UCSD-AML1 (cell line): ENCODE data around the gene NXN.
"Not testable (repeated sequence)": the region's sequence is repeated elsewhere in the genome, so short reads cannot be mapped to it uniquely, and the experiment has no call there.

ENCODE experiments used
- DNase-seq: peaks from one replicate; lab custom pipeline; 2025; ENCODE audit not compliant: unreplicated experiment; lab: John Stamatoyannopoulos, UW

Gene NXN

DNA sequence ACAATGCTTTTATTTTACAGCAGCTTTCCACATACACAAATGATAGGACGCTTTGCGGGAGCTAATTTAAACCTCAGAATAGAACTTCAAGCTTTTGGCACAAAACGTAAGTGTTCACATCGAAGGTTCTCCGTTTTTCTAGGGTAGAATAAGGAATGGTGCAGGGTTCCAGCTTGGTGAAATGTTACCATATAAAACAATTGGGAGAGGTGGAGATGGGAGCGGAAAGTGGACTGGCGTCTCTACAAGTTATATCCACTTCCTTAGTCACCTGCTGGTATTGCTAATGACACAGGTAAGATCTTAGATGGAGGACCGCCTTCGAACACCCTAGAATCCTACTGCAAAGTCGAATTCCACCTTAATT lies 1.7 kb upstream of the NXN start:
- no peak for DNase-seq

DNA sequence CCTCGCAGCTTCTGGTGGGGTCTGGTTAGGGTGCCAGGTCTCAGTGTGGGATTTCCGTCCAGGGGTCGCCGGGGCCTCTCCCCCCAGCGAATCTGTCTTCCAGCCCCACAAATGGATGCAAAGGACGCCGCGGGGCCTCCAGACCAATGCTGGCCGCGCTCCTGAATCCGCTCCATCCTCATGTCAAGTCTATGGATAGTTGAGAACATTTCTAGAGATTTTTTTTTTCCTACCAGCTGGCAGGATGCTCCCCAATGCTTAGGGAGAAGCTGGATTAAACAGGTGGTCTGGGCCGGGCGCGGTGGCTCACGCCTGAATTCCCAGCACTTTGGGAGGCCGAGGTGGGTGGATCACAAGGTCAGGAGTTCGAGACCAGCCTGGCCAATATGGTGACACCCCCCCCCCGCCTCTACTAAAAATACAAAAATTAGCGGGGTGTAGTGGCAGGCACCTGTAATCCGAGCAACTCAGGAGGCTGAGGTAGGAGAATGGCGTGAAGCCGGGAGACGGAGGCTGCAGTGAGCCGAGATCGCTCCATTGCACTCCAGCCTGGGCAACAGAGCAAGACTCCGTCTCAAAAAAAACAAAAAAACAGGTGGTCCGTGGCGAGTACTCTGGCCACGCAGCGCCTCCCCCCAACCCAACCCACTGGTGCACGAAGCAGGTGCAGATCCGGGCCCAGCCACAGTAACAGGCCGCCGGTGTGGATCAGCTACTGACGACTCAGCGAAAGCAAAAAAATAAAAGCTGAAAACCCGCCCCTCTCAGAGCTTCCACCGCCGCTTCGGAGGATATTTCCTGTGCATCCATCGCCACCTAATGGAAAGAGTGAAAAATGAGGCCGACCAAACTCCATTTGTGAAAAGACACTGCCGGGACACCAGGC lies 1.1 kb upstream of the NXN start:
- peak; percentile 67 for DNase-seq

- DNase-seq, result no peak
Observed at GRCh38 chr17:979212-979538, 401 bp downstream of the NXN start.

GRCh38 chr17:978103-979093 lies 1.2 kb downstream of the NXN start:
- DNase-seq, result no peak

DNA sequence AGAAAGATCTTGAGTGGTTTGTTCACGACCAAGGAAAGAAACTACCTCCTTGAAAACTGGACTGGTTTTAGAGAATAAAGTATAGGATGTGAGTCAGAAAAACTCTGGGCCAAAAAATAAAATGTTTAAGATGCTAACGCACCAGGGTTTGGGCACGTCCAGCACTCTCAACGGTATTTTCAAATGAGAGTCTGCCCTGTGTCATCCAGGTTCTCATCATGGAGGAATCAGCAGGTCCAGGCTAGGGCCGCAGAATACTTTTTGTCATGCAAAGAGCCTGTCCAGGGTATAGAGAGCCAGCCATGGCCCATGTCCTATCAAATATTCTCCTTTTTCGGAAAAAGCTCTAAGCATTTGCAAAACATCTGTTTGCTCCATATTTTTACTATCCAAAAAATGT lies 2.4 kb downstream of the NXN start:
- no peak for DNase-seq

- no peak for DNase-seq
Observed at GRCh38 chr17:976312-976711, 3.3 kb downstream of the NXN start.

DNA sequence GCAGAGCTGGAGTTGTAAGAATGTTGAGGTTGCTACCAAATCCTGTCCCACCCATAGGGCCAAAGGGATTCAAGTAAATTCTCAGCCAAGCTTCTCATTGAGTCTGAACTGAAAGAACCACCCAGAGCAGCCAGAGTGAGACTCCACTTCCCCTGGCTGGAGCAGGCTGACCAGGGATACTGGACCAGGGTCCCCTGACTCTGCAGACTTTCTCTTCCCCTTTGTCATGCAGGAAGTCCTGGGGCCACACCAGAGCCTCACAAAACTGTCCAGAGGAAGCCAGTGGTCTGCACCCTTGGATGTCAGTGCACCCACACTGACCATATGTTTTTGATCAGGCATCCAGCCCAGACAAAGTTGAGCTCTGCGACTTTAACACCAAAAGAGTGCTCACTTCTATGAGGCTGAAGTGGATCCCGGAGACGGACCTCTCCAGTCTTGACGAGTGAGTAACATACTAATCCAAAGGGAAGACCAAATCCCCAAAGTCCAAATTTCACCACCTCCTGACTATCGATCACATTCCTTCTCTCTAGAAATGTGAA lies 4.1 kb downstream of the NXN start:
- no peak for DNase-seq

GRCh38 chr17:974778-975177 lies 4.8 kb downstream of the NXN start:
- DNase-seq, result not testable (repeated sequence)

- DNase-seq, result no peak
Observed at GRCh38 chr17:973053-973452, 6.5 kb downstream of the NXN start.

DNA sequence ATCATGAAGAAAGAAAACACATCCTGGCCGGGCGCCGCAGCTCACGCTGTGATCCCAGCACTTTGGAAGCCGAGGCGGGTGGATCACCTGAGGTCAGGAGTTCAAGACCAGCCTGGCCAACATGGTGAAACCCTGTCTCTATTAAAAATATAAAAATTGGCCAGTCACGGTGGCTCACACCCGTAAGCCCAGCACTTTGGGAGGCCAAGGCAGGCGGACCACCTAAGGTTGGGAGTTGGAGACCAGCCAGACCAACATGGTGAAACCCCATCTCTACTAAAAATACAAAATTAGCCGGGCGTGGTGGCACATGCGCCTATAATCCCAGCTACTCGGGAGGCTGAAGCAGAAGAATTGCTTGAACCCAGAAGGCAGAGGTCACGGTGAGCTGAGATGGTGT lies 7.7 kb downstream of the NXN start:
- DNase-seq, result not testable (repeated sequence)

GRCh38 chr17:970364-970763 lies 9.2 kb downstream of the NXN start:
- DNase-seq, result no peak

DNA sequence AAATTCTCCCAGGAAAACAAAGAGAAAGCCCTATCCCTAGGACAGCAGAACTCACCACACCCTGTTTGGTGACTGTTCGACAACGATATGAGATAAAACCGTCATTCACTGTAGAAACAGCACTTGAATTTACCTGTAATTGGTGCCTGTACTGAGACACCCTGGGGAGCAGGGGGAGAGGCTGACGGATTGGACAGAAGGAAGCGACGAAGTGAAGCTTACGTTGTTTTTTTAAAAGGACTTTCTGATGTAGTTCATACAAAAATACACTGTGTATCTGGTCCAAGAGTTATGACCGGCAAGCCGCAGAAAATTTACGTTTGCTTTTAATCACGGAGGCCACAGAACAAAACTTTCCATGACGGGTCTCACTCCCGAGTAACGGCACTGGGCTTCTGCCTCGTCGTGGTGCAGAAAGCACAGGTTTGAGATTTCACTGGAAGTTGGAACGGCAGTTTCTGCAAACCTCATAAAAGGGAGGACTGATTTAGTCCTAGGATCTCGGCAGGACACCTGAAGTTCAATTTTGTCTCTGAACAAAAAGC lies 9.7 kb downstream of the NXN start:
- no peak for DNase-seq

DNA sequence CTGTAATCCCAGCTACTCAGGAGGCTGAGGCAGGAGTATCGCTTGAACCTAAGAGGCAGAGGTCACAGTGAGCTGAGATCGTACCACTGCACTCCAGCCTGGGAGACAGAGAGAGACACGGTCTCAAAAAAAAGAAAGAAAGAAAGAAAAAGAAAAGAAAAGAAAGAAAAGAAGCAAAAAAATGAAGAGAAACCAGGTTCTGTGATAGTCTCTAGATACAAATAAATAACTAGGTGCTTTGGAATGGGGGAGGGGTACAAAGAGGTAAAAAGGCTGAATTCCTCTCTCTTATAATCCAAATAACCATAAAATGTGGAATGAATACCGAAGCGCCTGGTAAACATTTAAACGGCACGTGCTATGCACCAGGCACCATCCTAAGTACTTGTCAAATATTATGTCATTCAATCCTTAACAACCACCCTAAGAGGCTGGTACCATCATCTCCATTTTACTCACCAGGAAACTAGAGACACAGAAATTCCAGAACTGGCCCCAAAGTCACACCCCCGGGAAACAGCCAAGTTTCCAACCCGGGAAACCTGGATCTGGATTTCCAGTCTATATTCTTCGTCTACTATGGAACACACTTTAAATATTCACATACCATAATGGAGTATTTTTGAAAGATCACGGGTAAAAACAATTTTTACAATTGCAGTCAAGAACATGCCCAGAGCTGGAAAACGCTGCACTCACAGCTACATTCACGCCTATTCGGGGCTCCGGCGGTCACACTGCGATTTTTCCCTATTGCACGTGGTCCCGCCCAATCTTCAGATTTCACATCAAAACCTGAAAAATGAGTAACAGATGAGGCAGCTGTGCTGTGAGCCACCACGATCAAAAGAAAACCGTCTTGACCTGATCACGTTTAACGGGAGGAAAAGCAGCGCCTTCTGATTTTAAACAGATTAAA lies 10.5 kb downstream of the NXN start:
- no peak for DNase-seq

DNA sequence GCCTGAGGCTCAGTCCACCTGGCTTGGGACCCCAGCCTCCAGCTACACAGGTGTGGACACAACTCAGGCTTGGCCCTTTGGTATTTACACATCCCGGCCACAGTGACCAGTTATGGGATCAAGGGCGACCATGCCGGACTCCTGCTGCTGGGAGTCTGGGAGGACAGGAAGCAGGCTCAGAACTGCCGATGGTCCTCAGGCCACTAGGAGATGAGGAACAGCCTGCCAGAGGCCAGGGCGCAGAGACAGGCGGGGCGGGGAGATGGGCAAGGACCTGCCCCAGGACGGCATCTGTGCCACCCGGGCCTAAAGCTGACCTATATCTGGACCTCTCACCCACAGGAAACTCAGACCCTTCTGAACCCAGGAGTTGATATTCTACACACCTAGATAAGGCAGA lies 12.5 kb downstream of the NXN start:
- DNase-seq, result no peak

GRCh38 chr17:965311-965989 lies 14.1 kb downstream of the NXN start:
- DNase-seq, result no peak

DNA sequence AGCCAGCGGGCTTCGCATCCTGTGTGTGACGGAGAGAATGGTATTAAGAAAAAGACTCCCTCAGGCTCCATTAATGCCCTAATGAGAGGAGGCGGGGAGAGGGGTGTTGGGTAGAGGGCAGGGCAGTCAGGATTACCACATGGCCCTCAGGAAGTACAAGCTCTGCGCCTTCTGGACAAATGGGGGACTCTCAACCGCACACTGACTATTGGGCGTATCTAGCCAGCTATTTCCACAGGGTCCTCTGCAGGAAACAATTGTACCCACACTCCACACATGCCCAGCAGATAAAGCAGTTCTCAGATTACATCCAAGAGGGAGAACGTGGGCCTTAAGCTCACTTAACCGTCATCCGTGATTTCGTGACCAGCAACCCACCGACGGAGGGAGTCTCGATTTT lies 14.7 kb downstream of the NXN start:
- no peak for DNase-seq

GRCh38 chr17:962670-963069 lies 16.9 kb downstream of the NXN start:
- no peak for DNase-seq

DNA sequence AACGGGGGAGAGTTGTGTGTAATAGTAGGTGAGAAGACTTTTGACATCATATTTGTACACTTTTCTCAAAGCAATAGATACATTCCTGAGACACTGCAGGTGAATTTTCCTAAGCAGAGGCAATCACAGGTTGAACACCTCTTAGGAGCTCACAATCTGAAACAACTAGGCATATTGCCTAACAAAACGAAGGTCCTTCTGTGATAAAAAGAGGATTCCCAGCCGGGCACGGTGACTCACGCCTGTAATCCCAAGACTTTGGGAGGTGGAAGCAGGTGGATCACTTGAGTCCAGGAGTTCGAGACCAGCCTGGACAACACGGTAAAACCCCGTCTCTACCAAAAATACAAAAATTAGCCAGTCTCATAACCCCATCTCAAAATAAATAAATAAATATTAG lies 17.4 kb downstream of the NXN start:
- DNase-seq, result no peak

- DNase-seq, result no peak
Observed at GRCh38 chr17:958712-959451, 20.7 kb downstream of the NXN start.
